ENCODE data around the gene GPRC5B.
A peak's percentile ranks its signal among the peaks of the same experiment; 100 is the strongest.

Gene GPRC5B

DNA sequence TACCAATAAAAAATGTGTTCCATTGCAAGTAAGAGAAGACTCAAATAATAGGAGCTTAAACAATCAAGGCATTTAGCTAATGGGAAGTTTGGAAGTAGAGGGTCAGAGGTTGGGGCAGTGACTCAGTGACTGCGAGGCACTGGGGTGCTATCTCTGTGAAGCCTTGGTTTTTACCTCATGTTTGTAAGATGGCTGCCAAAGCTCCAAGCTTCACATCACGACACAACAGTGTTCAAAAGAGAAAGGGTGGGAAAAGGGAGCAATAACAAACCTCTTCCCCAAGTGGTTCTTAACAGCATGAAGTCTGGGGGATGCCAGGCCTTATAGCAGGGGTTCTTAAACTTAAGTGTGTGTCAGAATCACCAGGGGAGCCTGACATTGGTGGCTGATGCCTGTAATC, 26.6 kb upstream of the GPRC5B start:
- TF ChIP-seq, protein P1, sequence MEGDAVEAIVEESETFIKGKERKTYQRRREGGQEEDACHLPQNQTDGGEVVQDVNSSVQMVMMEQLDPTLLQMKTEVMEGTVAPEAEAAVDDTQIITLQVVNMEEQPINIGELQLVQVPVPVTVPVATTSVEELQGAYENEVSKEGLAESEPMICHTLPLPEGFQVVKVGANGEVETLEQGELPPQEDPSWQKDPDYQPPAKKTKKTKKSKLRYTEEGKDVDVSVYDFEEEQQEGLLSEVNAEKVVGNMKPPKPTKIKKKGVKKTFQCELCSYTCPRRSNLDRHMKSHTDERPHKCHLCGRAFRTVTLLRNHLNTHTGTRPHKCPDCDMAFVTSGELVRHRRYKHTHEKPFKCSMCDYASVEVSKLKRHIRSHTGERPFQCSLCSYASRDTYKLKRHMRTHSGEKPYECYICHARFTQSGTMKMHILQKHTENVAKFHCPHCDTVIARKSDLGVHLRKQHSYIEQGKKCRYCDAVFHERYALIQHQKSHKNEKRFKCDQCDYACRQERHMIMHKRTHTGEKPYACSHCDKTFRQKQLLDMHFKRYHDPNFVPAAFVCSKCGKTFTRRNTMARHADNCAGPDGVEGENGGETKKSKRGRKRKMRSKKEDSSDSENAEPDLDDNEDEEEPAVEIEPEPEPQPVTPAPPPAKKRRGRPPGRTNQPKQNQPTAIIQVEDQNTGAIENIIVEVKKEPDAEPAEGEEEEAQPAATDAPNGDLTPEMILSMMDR (IDR thresholded peaks at IDR 0.05; ENCODE audit: low read depth, low read length, missing control alignments), result no peak
- DNase-seq (ENCODE audit: extremely low read depth, low read depth), result no peak
- H3K4me3 ChIP-seq (replicated peaks; ENCODE audit: low read depth, low read length), result no peak overlapping the region

- H3K4me3 ChIP-seq (replicated peaks; ENCODE audit: low read depth, low read length), result no peak overlapping the region
- DNase-seq (ENCODE audit: extremely low read depth, low read depth), result no peak
- TF ChIP-seq, protein P1 (IDR thresholded peaks at IDR 0.05; ENCODE audit: low read depth, low read length, missing control alignments), result no peak
These were observed 25.2 kb upstream of the GPRC5B start for GRCh38 chr16:19909750-19910322.

- TF ChIP-seq, protein P1 (IDR thresholded peaks at IDR 0.05; ENCODE audit: low read depth, low read length, missing control alignments), result no peak
These were observed 24.3 kb upstream of the GPRC5B start for GRCh38 chr16:19908921-19909320.

GRCh38 chr16:19907161-19907992, 22.7 kb upstream of the GPRC5B start:
- H3K4me3 ChIP-seq (replicated peaks; ENCODE audit: low read depth, low read length), result no peak overlapping the region
- peak; percentile 51 for DNase-seq (ENCODE audit: extremely low read depth, low read depth)
- TF ChIP-seq, protein P1 (IDR thresholded peaks at IDR 0.05; ENCODE audit: low read depth, low read length, missing control alignments), result peak; percentile 98

More at GRCh38 chr16:19908921-19909320, 24.3 kb upstream of the GPRC5B start:
- H3K4me3 ChIP-seq (replicated peaks; ENCODE audit: low read depth, low read length), result no peak overlapping the region
- DNase-seq (ENCODE audit: extremely low read depth, low read depth), result no peak

DNA sequence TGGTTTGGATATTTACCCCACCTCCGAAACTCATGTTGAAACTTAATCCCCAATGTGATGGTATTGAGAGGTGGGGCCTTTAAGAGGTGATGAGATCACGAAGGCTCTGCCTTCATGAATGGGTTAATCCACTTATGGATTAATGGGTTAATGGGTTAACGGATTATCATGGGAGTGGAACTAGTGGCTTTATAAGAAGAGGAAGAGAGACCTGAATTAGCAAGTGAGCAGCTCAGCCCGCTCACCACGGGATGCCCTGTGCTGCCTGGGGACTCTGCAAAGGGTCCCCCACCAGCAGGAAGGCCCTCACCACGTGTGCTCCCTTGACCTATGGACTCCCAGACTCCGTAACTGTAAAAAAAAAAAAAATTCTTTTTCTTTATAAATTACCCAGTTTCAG, 16.5 kb upstream of the GPRC5B start:
- no peak for DNase-seq (ENCODE audit: extremely low read depth, low read depth)
- no peak overlapping the region for H3K4me3 ChIP-seq (replicated peaks; ENCODE audit: low read depth, low read length)
- TF ChIP-seq, protein P1 (IDR thresholded peaks at IDR 0.05; ENCODE audit: low read depth, low read length, missing control alignments), result no peak

DNA sequence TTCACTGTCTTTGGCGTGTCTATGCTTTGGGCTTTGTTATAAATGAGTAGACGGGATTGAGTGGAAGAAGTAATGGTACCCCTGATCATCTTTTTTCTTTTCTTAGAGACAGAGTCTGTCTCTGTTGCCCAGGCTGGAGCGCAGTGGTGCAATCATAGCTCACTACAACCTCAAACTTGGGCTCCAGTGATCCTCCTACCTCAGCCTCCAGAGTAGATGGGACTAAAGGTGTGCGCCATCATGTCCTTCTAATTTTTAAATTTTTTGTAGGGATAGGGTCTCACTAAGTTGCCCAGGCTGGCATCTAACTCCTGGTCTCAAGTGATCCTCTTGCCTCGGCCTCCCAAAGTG, 14.9 kb upstream of the GPRC5B start:
- TF ChIP-seq, protein P1 (IDR thresholded peaks at IDR 0.05; ENCODE audit: low read depth, low read length, missing control alignments), result no peak
- no peak overlapping the region for H3K4me3 ChIP-seq (replicated peaks; ENCODE audit: low read depth, low read length)
- DNase-seq (ENCODE audit: extremely low read depth, low read depth), result no peak
